ENCODE results near the gene LRRC56.

- no peak for TF ChIP-seq ZSCAN18 (CRISPR knock-in tag; IDR thresholded peaks at IDR 0.05)
- TF ChIP-seq CTCF (IDR thresholded peaks at IDR 0.05), result no peak
- TF ChIP-seq FOXJ3 (CRISPR knock-in tag; IDR thresholded peaks at IDR 0.05; ENCODE audit: borderline replicate concordance), result no peak
- TF ChIP-seq HMGXB4 (CRISPR knock-in tag; IDR thresholded peaks at IDR 0.05), result no peak
- TF ChIP-seq CREB1 (CRISPR knock-in tag; IDR thresholded peaks at IDR 0.05), result no peak
Observed at GRCh38 chr11:571802-572185, 34.5 kb downstream of the LRRC56 start.
